Activated CD8-positive, alpha-beta memory T cell treated with anti-CD3 and anti-CD28 coated beads, Interleukin-2, amount 10 ng/mL, durations not matched to agents 7 days and 5 days (primary cell): ENCODE results near the gene FOXP4. TPM values are rescaled to one million over a fixed set of nuclear protein-coding genes. Genes with fewer than 3 reads are reported as not detected.

ENCODE experiments used
- ATAC-seq: fragments of 150-1000 bp; cut with Tn5 transposase; one replicate; pipeline ENCODE4 v1.10.0; 2021; ENCODE audit warnings: moderate library complexity
- CTCF ChIA-PET: fragments of 350-600 bp; sonication (Branson Sonifier 250); formaldehyde crosslinking; loops from one replicate; lab custom pipeline; 2021; ENCODE audit warnings: antibody characterized with exemption; lab: Charles Lee
- DNase-seq: peaks from one replicate; pipeline ENCODE4 v3.0.0-alpha.2; 2020
- H3K27ac Mint-ChIP-seq: one replicate; pipeline ENCODE4 v1.8.0; 2021; ENCODE audit warnings: mild to moderate bottlenecking, mixed read lengths
- H3K27me3 Mint-ChIP-seq: one replicate; pipeline ENCODE4 v1.8.0; 2021; ENCODE audit warnings: mixed read lengths
- H3K36me3 Mint-ChIP-seq: one replicate; pipeline ENCODE4 v1.8.0; 2021; ENCODE audit warnings: mild to moderate bottlenecking, mixed read lengths
- H3K4me1 Mint-ChIP-seq: one replicate; pipeline ENCODE4 v1.8.0; 2021; ENCODE audit warnings: mixed read lengths
- H3K4me3 Mint-ChIP-seq: one replicate; pipeline ENCODE4 v1.8.0; 2021; ENCODE audit warnings: mild to moderate bottlenecking, moderate library complexity, mixed read lengths
- H3K9me3 Mint-ChIP-seq: one replicate; pipeline ENCODE4 v1.8.0; 2022; ENCODE audit warnings: low read depth, mixed read lengths
- total RNA-seq, 2 experiments: library from RNA; stranded (reverse); gene quantifications; one replicate each; pipeline ENCODE4 v1.2.3, GENCODE V29; 2021

Gene FOXP4
- total RNA-seq, 2 experiments from 2014 or later: 6.5 to 7.7 TPM

DNA sequence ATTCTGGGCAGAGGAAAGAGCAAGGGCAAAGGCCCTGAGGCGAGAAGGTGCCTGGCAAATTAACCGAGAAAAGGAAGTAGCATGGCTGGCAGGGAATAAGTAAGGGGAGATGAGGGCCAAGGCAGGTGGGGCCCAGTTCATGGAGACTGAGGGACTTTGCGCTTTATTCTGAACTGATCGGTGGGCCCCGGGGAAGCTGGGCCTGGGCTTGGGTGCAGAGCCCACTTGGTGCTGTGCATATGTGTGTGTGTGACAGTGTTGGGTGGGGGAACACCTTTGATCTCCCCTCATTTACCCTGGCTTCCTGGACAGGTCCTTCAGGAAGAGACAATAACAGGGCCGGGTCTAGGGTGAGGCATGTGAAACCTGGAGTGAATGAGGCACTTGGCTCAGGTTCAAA lies 89.2 kb downstream of the FOXP4 start:
- H3K27ac Mint-ChIP-seq: no peak overlapping the region
- CTCF ChIA-PET: no interaction called here
- H3K4me1 Mint-ChIP-seq: peaks cover 3% of the 10 kb centered on the region
- ATAC-seq: no peak
- no peak overlapping the region for H3K4me3 Mint-ChIP-seq
- no peaks in the 10 kb centered on the region for H3K9me3 Mint-ChIP-seq
- DNase-seq: no peak
- H3K27me3 Mint-ChIP-seq: peaks cover 74% of the 10 kb centered on the region
- H3K36me3 Mint-ChIP-seq: no peaks in the 10 kb centered on the region

GRCh38 chr6:41636833-41637193 lies 90.6 kb downstream of the FOXP4 start:
- peaks cover 75% of the 10 kb centered on the region for H3K27me3 Mint-ChIP-seq
- CTCF ChIA-PET: no interaction called here
- no peak for ATAC-seq
- no peak overlapping the region for H3K4me3 Mint-ChIP-seq
- H3K36me3 Mint-ChIP-seq: no peaks in the 10 kb centered on the region
- H3K9me3 Mint-ChIP-seq: no peaks in the 10 kb centered on the region
- no peak for DNase-seq
- no peak overlapping the region for H3K27ac Mint-ChIP-seq
- H3K4me1 Mint-ChIP-seq: peaks cover 3% of the 10 kb centered on the region

DNA sequence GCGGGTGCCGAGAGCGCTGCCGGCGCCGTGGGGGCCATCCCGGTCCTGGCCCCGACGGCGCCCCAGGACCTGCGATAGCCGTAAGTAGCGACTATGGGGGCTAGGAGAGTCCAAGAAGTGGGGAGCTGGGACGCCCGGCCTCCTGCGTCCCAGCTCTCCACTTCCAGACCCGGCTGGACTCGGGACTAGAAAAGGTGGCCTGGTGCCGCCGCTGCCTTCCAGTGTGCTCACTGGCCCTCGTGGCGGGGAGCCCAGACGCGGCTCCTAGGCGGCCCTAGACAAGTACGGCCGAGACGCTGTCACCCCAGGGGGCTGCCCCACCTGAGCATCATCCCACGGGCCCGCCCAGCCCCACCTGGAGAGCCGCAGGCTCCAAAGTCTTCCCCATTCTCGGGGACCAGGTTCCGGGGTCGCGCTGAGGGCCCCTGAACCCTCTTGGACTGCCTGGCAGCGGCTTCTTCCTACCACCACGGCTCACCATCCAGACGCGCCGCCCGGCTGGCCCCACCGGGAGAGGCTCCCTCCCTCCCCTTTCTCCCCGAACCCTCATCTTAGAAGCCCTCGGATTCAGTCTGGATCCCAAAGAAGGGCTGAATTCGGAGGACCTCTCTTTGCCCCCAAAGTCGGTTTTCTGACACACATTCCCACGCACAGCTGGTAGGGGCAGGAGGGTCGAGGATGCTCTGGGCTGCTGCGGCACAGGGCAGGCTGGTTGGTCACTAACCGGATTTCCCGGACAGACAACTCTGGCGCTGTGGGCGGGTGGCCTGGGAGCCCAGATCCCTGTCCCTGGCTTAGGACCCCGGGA lies 91.2 kb downstream of the FOXP4 start:
- no peak overlapping the region for H3K4me3 Mint-ChIP-seq
- CTCF ChIA-PET: no interaction called here
- H3K27me3 Mint-ChIP-seq: peaks cover 75% of the 10 kb centered on the region

GRCh38 chr6:41638002-41638934 lies 92.1 kb downstream of the FOXP4 start, which contains the start of gene MDFI:
TSS of gene MDFI (plus strand) at chr6:41638468. CDS start at chr6:41638750, 282 bp downstream.
- H3K4me1 Mint-ChIP-seq: peaks cover 3% of the 10 kb centered on the region
- CTCF ChIA-PET: no interaction called here
- H3K36me3 Mint-ChIP-seq: no peaks in the 10 kb centered on the region
- H3K9me3 Mint-ChIP-seq: no peaks in the 10 kb centered on the region
- no peak for ATAC-seq
- no peak within 1 kb of the TSS for H3K4me3 Mint-ChIP-seq
- DNase-seq: no peak
- H3K27me3 Mint-ChIP-seq: peaks cover 69% of the 10 kb centered on the region
- H3K27ac Mint-ChIP-seq: no peak within 1 kb of the TSS

More for the DNA sequence above, 91.2 kb downstream of the FOXP4 start:
- no peaks in the 10 kb centered on the region for H3K9me3 Mint-ChIP-seq
- DNase-seq (no peak), ATAC-seq (no peak)
- no peaks in the 10 kb centered on the region for H3K36me3 Mint-ChIP-seq
- no peak overlapping the region for H3K27ac Mint-ChIP-seq
- H3K4me1 Mint-ChIP-seq: peaks cover 3% of the 10 kb centered on the region

- peaks cover 3% of the 10 kb centered on the region for H3K4me1 Mint-ChIP-seq
- no peaks in the 10 kb centered on the region for H3K9me3 Mint-ChIP-seq
- CTCF ChIA-PET: no interaction called here
- no peak overlapping the region for H3K27ac Mint-ChIP-seq
- no peak for ATAC-seq
- H3K4me3 Mint-ChIP-seq: no peak overlapping the region
- no peak for DNase-seq
- peaks cover 62% of the 10 kb centered on the region for H3K27me3 Mint-ChIP-seq
- no peaks in the 10 kb centered on the region for H3K36me3 Mint-ChIP-seq
Measured at GRCh38 chr6:41638935-41639808, 93.0 kb downstream of the FOXP4 start.

- H3K27ac Mint-ChIP-seq: no peak overlapping the region
- DNase-seq (no peak), ATAC-seq (no peak)
- no peaks in the 10 kb centered on the region for H3K36me3 Mint-ChIP-seq
- peaks cover 62% of the 10 kb centered on the region for H3K27me3 Mint-ChIP-seq
- H3K4me1 Mint-ChIP-seq: peaks cover 3% of the 10 kb centered on the region
- H3K9me3 Mint-ChIP-seq: no peaks in the 10 kb centered on the region
- CTCF ChIA-PET: no interaction called here
- no peak overlapping the region for H3K4me3 Mint-ChIP-seq
Measured at GRCh38 chr6:41639809-41640371, 93.7 kb downstream of the FOXP4 start.

DNA sequence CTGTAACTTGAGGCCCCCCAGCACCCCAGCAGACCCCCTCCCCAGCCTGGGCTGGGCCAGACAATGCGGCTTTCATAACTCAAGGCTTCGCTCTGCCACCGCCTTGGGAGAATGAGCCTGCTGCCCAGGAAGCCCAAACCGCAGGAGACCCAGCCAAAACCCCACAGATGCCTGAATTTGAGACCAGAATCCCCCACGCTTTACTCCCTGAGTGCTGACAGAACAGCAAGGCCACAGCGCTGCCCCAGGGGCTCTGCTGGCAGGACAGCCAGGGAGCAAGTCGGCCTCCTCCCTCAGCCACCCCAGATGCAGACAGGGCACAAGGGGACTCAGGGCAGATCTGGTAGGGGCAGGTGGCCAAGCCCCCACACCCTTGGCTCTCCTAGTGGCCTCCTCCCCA lies 94.2 kb downstream of the FOXP4 start:
- peaks cover 58% of the 10 kb centered on the region for H3K27me3 Mint-ChIP-seq
- ATAC-seq (no peak), DNase-seq (no peak)
- H3K9me3 Mint-ChIP-seq: no peaks in the 10 kb centered on the region
- H3K36me3 Mint-ChIP-seq: no peaks in the 10 kb centered on the region
- H3K27ac Mint-ChIP-seq: no peak overlapping the region
- H3K4me3 Mint-ChIP-seq: no peak overlapping the region
- CTCF ChIA-PET: no interaction called here
- peaks cover 3% of the 10 kb centered on the region for H3K4me1 Mint-ChIP-seq

DNA sequence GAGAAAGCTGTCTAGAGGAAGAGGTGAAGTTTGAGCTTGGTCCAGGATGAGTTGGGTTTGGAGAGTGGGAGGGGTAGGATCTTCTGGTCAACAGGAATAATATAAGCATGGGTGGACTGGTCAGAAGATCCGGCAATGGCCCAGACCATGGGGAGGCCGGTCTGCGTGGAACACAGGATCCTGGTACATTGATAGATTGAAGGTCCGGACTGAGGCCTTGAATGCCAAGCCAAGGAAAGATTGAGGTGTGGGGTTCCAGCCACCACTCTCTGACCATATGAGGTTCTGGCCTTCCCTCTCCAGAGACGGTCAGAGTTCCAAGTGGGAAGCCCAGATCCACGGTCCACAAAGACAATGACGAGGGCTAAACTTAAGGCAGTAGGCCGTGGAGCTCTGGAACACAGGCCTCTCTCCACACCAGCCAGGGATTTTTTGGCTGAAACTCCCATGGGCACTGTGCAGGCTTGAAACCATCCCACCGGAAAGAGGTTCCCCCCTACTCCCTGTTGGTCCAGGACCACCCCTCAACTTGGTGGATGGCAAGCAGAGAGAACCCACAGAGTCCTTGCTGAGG lies 95.3 kb downstream of the FOXP4 start:
- no peak overlapping the region for H3K4me3 Mint-ChIP-seq
- no peak overlapping the region for H3K27ac Mint-ChIP-seq
- H3K9me3 Mint-ChIP-seq: no peaks in the 10 kb centered on the region
- peaks cover 3% of the 10 kb centered on the region for H3K4me1 Mint-ChIP-seq
- peaks cover 52% of the 10 kb centered on the region for H3K27me3 Mint-ChIP-seq
- CTCF ChIA-PET: no interaction called here
- DNase-seq (no peak), ATAC-seq (no peak)
- no peaks in the 10 kb centered on the region for H3K36me3 Mint-ChIP-seq

GRCh38 chr6:41642090-41642959 lies 96.1 kb downstream of the FOXP4 start:
- H3K27me3 Mint-ChIP-seq: peaks cover 49% of the 10 kb centered on the region
- CTCF ChIA-PET: no interaction called here
- no peak overlapping the region for H3K4me3 Mint-ChIP-seq
- peaks cover 3% of the 10 kb centered on the region for H3K4me1 Mint-ChIP-seq
- H3K9me3 Mint-ChIP-seq: no peaks in the 10 kb centered on the region
- DNase-seq: no peak
- no peaks in the 10 kb centered on the region for H3K36me3 Mint-ChIP-seq
- ATAC-seq: no peak
- no peak overlapping the region for H3K27ac Mint-ChIP-seq

- Mint-ChIP-seq H3K27me3 (peaks cover 43% of the 10 kb centered on the region), H3K4me3 (no peak overlapping the region), H3K9me3 (no peaks in the 10 kb centered on the region), H3K36me3 (no peaks in the 10 kb centered on the region), H3K4me1 (no peaks in the 10 kb centered on the region), H3K27ac (no peak overlapping the region)
- DNase-seq (no peak), ATAC-seq (no peak)
- CTCF ChIA-PET: no interaction called here
Measured at GRCh38 chr6:41642960-41643898, 97.0 kb downstream of the FOXP4 start.

DNA sequence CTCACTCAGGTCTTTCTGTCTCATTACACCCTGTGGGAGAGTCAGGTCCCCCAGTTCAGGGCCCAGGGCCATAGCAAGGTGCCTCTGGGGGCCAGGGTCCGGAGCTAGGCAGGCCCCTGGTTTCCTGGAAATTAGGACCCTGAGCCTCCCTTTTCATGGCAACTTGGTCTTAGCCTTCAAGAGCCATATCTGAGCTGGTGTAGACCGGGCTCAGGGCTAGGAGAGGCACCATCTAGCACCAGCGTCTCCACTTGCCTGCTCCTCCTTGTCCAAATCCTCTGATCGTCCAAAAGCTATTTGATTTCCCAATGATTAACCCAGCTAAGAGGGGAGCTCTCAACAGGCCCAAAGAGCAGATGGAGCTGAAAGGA lies 97.7 kb downstream of the FOXP4 start:
- H3K27ac Mint-ChIP-seq: no peak overlapping the region
- no peak overlapping the region for H3K4me3 Mint-ChIP-seq
- no peaks in the 10 kb centered on the region for H3K36me3 Mint-ChIP-seq
- DNase-seq: no peak
- no peaks in the 10 kb centered on the region for H3K4me1 Mint-ChIP-seq
- no peaks in the 10 kb centered on the region for H3K9me3 Mint-ChIP-seq
- CTCF ChIA-PET: no interaction called here
- no peak for ATAC-seq
- H3K27me3 Mint-ChIP-seq: peaks cover 41% of the 10 kb centered on the region
